ENCODE results near the gene TRPM2.

Gene TRPM2

DNA sequence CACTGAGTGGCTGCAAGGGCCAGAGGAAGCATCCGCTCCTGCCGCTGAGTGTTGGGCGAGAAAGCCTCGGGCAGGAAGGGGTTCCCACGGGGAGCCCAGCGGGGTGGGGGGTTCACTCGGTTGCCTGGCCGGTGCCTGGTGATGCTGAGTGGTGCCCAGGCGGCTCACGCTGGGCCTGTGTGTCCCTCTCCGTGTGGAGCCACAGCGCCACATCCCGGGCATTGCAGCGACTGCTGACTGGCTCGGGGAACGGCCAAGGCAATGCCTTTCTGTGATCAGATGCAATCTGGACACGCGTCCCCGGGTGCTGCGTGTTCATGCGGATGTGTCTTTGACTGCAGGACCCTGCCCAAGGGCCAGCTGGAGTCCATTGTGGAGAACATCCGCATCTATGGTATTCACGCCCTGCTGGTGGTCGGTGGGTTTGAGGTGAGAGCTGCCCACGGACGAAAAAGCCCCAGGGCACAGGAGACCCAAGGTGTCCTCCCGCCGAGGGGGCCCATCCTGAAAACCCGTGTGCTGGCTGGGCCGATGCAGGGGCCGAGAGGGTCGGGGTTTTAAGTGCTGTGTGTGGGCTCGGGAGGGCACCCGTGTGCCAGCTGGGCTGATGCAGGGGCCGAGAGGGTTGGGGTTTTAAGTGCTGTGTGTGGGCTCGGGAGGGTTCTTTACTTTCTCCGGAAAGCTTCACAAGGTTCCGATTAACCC is 30.6 kb upstream of the TRPM2 start:
- no peak for DNase-seq (ENCODE audit: low read depth in 2 of 2)

DNA sequence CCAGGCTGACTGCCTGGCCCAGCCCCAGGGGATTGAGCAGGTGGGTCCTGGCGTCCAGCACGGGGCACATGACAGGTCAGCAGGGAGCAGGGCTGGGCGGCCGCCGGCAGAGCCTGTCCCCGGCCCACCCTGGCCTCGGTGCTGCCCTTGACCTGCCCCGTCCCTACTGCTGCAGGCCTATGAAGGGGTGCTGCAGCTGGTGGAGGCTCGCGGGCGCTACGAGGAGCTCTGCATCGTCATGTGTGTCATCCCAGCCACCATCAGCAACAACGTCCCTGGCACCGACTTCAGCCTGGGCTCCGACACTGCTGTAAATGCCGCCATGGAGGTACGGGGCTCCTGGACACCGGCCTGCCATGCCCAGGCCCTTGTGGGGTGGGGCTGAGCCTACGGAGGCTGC is 29.8 kb upstream of the TRPM2 start:
- no peak for DNase-seq (ENCODE audit: low read depth in 2 of 2)

DNA sequence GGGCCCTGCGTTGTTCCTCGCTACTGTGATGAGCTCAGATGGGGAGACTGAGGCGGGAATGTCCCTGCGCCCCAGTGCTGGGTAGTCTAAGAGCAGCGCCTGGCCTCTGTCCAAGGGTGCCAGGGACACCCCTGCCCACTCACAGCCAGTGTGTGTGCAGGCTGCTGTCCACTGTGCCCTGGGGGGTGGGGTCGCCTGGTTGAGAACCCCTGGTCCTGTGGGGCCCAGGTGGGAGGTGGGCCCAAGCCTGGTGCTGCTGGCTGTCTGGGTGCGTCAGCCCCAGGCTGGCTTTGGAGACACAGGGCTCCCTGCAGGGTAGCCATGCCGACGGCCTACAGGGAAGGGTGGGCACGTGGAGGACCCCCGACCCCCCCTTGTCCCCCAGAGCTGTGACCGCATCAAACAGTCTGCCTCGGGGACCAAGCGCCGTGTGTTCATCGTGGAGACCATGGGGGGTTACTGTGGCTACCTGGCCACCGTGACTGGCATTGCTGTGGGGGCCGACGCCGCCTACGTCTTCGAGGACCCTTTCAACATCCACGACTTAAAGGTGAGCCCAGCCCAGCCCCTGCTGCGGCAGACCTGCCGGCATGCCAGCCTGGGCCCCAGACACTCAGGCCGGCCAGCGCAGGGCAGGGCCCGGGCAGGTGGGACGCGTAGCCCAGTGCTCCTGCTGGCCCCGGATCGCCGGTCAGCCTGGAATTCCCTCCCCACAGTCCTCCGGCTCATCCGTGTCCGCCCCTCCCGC is 29.1 kb upstream of the TRPM2 start:
- no peak for DNase-seq (ENCODE audit: low read depth in 2 of 2)

- DNase-seq (ENCODE audit: low read depth in 2 of 2), result no peak
These were observed 28.6 kb upstream of the TRPM2 start for GRCh38 chr21:44324854-44325107.

GRCh38 chr21:44325386-44326271 is 27.8 kb upstream of the TRPM2 start:
- DNase-seq (ENCODE audit: low read depth in 2 of 2), result no peak

DNA sequence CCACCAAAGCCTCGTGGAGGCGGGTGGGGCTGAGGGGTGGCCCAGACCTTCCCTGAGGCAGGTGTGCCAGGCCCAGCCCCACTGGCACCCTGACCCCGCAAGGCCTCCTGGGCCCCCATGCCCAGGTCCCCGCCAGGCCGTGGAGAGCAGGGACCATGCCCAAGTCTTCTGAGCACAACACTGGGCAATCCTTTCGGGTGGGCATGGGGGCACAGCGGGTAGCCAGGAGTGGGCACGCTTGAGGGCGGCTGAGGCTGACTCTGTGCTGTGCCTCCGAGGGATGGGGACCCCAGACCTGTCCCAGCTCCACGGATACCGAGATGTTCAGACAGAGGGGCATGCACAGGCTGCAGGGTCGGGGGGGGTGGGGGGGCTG is 27.2 kb upstream of the TRPM2 start:
- no peak for DNase-seq (ENCODE audit: low read depth in 2 of 2)

GRCh38 chr21:44326716-44327602 is 26.5 kb upstream of the TRPM2 start:
- no peak for DNase-seq (ENCODE audit: low read depth in 2 of 2)

DNA sequence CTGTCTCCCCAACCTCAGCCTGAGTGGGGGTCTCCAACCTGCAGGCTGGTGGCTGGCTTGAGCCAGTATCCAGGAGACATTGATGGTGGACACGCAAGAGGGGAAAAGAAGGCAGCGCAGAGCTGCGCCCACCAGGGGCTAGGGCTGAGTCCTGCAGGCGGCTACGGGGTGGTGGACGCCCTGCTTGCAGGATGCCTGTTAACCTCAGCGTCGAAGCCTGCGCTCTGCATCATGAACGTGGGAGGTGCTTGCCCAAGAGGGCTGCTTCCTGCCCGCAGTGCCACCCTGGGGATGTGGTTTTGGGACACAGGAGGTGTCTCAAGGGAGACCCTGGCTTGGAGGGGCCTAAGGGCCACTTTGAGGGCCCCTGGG is 25.8 kb upstream of the TRPM2 start:
- no peak for DNase-seq (ENCODE audit: low read depth in 2 of 2)

DNA sequence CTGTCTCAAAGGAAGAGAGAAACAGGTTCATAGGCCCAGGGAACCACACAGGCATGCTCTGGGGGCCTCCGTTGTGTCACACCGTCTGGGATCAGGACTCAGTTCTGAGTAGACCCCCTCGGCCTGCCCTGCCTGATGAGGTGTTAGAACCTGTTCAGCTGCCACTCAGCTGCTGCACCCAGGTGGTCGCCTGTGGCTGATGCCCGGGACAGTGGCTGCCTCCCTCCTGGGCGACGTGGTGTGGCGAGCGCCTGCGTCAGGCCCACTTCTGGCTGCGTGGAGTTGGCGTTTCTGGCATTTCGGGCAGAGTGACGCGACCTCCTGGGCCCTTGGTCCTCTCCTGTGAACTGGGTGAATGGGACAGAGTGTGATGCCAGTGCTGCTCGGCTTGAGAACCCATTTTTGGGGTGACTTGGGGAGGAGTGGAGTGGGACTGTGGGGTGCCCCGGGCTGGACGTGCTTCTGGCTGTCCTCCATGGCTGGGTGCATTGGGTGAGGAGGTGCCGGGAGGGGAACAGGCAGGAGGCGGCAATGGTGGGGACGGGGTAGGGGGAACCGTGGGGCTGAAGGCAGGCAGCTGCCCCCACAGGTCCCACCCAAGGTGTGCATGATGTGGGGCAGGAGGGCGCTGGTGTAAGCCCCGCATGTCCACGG is 25.1 kb upstream of the TRPM2 start:
- no peak for DNase-seq (ENCODE audit: low read depth in 2 of 2)

DNA sequence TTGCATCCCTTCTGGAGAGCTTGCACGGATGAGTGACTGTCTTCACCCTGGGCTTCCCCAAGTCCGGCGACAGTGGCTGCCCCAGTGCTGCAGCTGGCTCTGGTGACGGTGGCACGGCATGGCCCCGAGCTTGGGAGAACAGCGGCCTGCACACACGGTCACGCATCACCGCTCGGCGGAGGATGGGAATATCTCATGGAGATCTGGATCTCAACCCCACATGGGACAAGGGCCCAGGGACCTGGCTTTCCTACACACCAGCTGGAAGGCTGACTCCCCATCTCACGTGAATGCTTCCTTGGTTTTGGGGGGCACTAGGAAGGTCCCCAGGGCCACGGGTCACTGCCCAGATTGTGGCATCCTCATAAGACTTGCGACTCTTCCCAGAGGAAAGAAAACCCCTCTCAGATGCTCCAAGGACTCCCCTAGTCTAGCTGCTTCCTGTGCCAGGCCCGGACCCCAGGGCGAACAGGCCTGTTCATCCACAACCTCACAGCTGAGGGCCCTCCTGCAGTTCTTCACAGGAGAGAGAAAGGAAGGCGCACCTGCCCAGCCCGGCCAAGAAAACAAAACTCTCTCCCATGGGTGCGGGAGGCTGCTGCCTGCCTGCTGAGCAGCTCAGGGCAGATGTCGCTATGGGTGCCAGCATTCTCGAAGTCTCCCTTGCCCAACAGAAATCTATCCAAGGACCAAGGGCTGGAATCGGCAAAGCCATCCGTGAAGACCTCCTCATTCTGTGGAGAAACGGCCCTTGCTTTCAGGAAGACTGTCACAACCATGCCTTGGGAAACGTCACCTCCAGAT is 24.1 kb upstream of the TRPM2 start:
- no peak for DNase-seq (ENCODE audit: low read depth in 2 of 2)

DNA sequence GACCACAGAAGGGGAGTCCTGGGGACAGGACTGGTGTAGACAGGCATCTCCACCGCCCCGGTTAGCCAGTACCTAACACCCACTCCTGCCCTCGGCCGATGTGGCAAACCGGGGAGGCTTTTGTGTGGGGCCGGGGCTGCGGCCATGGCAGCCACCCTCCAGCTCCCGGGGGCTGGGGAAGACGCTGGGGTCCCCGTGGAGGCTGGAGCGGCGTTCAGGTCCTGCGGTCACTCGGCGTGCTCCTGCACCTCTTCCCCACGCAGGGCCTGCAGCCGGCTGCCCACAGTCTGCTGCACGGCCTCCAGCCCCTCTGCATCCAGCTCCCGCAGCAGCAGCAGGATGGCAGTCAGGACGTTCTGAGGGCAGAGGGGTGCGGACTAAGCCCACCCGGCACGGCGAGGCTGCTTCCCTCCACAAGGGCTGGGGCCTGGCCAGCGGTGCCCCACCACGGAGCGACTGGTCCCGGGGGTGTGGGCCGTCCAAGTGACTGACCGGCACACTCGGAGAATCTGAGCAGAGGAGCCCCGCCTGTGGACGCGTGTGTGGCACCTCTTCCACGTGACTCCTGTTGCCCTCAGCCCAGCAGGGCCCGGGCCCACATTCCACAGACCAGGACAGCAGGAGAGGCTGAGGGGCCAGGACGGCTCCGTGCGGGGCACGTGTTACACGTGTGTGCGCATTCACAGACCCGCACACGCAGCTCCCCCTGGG is 23.3 kb upstream of the TRPM2 start:
- no peak for DNase-seq (ENCODE audit: low read depth in 2 of 2)

GRCh38 chr21:44330698-44331097 is 22.7 kb upstream of the TRPM2 start:
- no peak for DNase-seq (ENCODE audit: low read depth in 2 of 2)

GRCh38 chr21:44331209-44331608 is 22.2 kb upstream of the TRPM2 start:
- no peak for DNase-seq (ENCODE audit: low read depth in 2 of 2)

DNA sequence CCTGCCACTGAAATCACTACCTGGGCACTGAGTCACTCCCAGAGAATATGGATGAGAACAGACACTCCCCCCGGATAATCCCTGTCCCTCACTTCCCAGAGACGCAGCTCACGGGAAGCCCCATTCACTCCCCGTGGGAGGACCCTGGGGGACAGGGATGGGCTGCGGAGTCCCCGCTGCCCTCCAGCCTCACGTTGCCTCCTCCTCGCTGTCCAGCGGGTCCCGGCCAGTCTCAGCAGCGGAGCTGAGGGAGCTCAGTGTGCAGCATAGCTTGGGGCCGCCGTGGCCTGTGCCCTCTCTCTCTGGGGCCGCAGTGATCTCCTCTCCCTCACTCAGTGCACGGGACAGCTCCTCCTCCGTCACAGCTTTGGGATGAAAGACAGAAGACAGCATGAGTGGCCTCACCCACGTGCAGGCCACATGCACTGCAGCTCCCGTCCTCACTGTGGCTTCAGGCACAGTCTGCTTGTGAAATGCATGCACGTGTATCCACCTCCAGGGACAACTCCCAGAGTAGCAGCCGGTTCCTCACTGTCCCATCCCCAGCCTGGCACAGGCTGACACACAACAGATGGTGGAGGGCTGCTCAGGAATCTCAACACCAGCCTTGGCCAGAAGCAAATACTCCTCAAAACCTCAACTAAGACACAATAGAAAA is 21.6 kb upstream of the TRPM2 start:
- DNase-seq (ENCODE audit: low read depth in 2 of 2), result no peak

GRCh38 chr21:44332383-44332782 is 21.0 kb upstream of the TRPM2 start:
- DNase-seq (ENCODE audit: low read depth in 2 of 2), result no peak

- no peak for DNase-seq (ENCODE audit: low read depth in 2 of 2)
These were observed 20.5 kb upstream of the TRPM2 start for GRCh38 chr21:44332965-44333364.

DNA sequence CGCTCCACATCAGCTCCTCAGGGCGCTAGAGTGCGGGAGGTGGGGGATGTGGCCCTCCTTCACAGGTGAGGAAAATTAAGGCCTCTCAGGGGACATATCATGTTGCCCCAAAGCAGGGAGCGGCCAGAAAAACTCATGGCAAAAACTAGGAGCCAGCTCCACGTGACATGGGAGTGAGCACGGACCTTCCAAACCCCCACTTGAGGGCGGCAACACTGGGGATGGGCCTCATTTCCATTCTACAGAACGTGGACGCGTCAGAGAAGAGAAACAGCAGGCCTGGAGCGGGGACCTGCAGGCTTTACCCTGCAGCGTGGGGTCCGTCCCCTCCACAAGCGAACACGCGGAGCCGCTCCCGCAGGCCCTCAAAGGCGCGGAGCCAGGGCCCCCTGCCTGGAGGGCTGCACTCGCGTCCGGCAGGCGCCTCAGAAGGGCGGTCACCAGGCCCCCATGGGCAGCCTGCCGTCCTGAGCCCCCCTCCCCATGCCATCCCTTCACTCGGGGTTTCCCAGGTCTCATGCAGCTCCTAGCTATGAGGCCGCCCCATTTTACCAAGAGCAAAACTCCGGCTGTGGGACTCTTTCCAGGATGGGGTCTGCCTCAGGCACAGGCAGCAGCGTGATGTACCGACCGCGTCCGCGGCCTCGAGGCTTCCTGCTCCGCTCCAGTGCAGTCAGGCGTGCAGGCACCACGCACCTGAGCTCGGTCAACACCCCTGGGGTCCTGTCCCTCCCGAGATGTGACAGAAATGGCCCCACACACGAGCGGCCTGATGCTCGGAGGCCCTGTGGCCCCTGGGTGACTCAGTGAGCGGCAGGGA is 19.7 kb upstream of the TRPM2 start:
- DNase-seq (ENCODE audit: low read depth in 2 of 2), result no peak

GRCh38 chr21:44334329-44335030 is 18.9 kb upstream of the TRPM2 start:
- DNase-seq (ENCODE audit: low read depth in 2 of 2), result no peak

All from fibroblast of skin of left quadriceps (primary cell).